OCI-LY3 (cell line): ENCODE data around the gene PDE12.

Source experiments
- H2AFZ ChIP-seq: fragments of 200-600, 300-600 bp; shearing (Covaris generic); 2 replicates; pipeline ENCODE4 v1.6.0; 2014; ENCODE audit warnings: antibody characterized with exemption, low read depth, low read length
- H3K27ac ChIP-seq: fragments of 200-600, 300-600 bp; sonication (generic); 2 replicates; pipeline ENCODE4 v1.5.1; 2014; ENCODE audit warnings: mild to moderate bottlenecking, low read length, moderate library complexity, mixed read lengths
- H3K27me3 ChIP-seq: fragments of 200-600, 300-600 bp; sonication (generic); 2 replicates; pipeline ENCODE4 v1.6.1; 2014; ENCODE audit warnings: low read depth, low read length, mixed read lengths
- H3K36me3 ChIP-seq: fragments of 200-600, 300-600 bp; sonication (generic); replicated peaks from 2 replicates; pipeline ENCODE3; 2014; ENCODE audit warnings: low read depth, low read length, mixed read lengths
- H3K4me1 ChIP-seq: fragments of 300-600, 200-600 bp; sonication (generic); 2 replicates; pipeline ENCODE4 v1.6.1; 2014; ENCODE audit warnings: low read length, mixed read lengths
- H3K4me2 ChIP-seq: fragments of 200-600, 300-600 bp; sonication (generic); 2 replicates; pipeline ENCODE4 v1.6.1; 2014; ENCODE audit warnings: low read length, mixed read lengths
- H3K4me3 ChIP-seq: fragments of 300-600, 200-600 bp; sonication (generic); 2 replicates; pipeline ENCODE4 v1.5.1; 2014; ENCODE audit warnings: antibody characterized with exemption, mild to moderate bottlenecking, low read length, moderate library complexity
- H3K79me2 ChIP-seq: fragments of 300-600, 200-600 bp; shearing (Covaris generic); 2 replicates; pipeline ENCODE4 v1.6.1; 2014; ENCODE audit warnings: mild to moderate bottlenecking, low read length, mixed read lengths
- H3K9ac ChIP-seq: fragments of 300-600, 200-600 bp; shearing (Covaris generic); 2 replicates; pipeline ENCODE4 v1.6.0; 2014; ENCODE audit warnings: mild to moderate bottlenecking, low read length, moderate library complexity
- H3K9me3 ChIP-seq: fragments of 200-600, 300-600 bp; shearing (Covaris generic); 2 replicates; pipeline ENCODE4 v1.6.1; 2014; ENCODE audit warnings: low read length, mixed read lengths; ENCODE audit not compliant: insufficient read depth
- H4K20me1 ChIP-seq: fragments of 200-600, 300-600 bp; sonication (generic); 2 replicates; pipeline ENCODE4 v1.6.1; 2016; ENCODE audit warnings: low read length, mixed read lengths; ENCODE audit not compliant: insufficient read depth
- EZH2phosphoT487 ChIP-seq: fragments of 200-600 bp; shearing (Covaris generic); IDR thresholded peaks from 2 replicates; pipeline ENCODE4 v1.6.1; 2018; ENCODE audit warnings: antibody characterized with exemption, mixed run types, low read depth
- TF ChIP-seq, protein P1 (sequence below): fragments of 200-600, 300-600 bp; sonication (generic); IDR thresholded peaks from 2 replicates; pipeline ENCODE4 v1.5.1; 2014; ENCODE audit warnings: antibody characterized with exemption, low read length, low read depth

PDE12 gene

GRCh38 chr3:57555738-57556458 lies at the start of gene PDE12:
TSS of gene PDE12 (plus strand) at chr3:57556274. CDS start at chr3:57556380, 106 bp downstream.
- TF ChIP-seq EZH2phosphoT487 = no peak
- TF ChIP-seq, protein P1, sequence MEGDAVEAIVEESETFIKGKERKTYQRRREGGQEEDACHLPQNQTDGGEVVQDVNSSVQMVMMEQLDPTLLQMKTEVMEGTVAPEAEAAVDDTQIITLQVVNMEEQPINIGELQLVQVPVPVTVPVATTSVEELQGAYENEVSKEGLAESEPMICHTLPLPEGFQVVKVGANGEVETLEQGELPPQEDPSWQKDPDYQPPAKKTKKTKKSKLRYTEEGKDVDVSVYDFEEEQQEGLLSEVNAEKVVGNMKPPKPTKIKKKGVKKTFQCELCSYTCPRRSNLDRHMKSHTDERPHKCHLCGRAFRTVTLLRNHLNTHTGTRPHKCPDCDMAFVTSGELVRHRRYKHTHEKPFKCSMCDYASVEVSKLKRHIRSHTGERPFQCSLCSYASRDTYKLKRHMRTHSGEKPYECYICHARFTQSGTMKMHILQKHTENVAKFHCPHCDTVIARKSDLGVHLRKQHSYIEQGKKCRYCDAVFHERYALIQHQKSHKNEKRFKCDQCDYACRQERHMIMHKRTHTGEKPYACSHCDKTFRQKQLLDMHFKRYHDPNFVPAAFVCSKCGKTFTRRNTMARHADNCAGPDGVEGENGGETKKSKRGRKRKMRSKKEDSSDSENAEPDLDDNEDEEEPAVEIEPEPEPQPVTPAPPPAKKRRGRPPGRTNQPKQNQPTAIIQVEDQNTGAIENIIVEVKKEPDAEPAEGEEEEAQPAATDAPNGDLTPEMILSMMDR = no peak
- Histone ChIP-seq H4K20me1 (0 out of 2 replicates have a peak, but pooled peaks cover 9% of the 10 kb centered on the region), H3K27ac (peak within 1 kb of the TSS; percentile 80), H2AFZ (peak within 1 kb of the TSS; percentile 98), H3K36me3 (peaks cover 26% of the 10 kb centered on the region), H3K4me1 (peaks cover 18% of the 10 kb centered on the region), H3K4me2 (peak within 1 kb of the TSS; percentile 88), H3K9me3 (no peaks in the 10 kb centered on the region), H3K9ac (peak within 1 kb of the TSS; percentile 75), H3K4me3 (peak within 1 kb of the TSS; percentile 82), H3K27me3 (no peaks in the 10 kb centered on the region), H3K79me2 (peaks cover 55% of the 10 kb centered on the region)

DNA sequence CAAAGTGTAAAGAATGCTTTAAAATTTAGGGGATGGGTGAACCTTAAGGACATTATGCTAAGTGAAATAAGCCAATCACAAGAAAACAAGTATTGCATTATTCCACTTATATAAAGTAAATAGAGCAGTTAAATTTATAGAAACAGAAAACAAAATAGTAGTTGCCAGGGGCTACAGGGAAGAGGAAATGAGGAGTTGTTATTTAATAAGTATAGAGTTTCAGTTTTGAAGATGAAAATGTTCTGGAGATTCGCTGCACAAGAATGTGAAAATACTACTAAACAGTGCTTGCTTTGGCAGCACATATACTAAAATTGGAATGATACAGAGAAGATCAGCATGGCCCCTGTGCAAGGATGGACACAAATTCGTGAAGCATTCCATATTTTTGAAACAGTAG lies 43.9 kb upstream of the PDE12 start:
- Histone ChIP-seq H3K36me3 (no peaks in the 10 kb centered on the region), H3K4me2 (0 out of 2 replicates have a peak overlapping the region, but pooled peaks have one; percentile 15), H3K9ac (no peak overlapping the region), H4K20me1 (no peaks in the 10 kb centered on the region), H3K4me1 (no peaks in the 10 kb centered on the region), H3K79me2 (no peaks in the 10 kb centered on the region), H3K4me3 (no peak overlapping the region), H3K27ac (no peak overlapping the region), H3K9me3 (no peaks in the 10 kb centered on the region), H3K27me3 (no peaks in the 10 kb centered on the region), H2AFZ (no peak overlapping the region)
- TF ChIP-seq EZH2phosphoT487 = no peak
- TF ChIP-seq, protein P1 = no peak

GRCh38 chr3:57518276-57518915 lies 37.7 kb upstream of the PDE12 start:
- H4K20me1 ChIP-seq = no peaks in the 10 kb centered on the region
- no peak overlapping the region for H3K4me2 ChIP-seq
- H2AFZ ChIP-seq = no peak overlapping the region
- no peaks in the 10 kb centered on the region for H3K4me1 ChIP-seq
- H3K4me3 ChIP-seq = no peak overlapping the region
- TF ChIP-seq EZH2phosphoT487 = no peak
- TF ChIP-seq, protein P1 = no peak
- no peaks in the 10 kb centered on the region for H3K27me3 ChIP-seq
- H3K27ac ChIP-seq = no peak overlapping the region
- H3K36me3 ChIP-seq = no peaks in the 10 kb centered on the region
- no peaks in the 10 kb centered on the region for H3K9me3 ChIP-seq
- no peaks in the 10 kb centered on the region for H3K79me2 ChIP-seq
- H3K9ac ChIP-seq = no peak overlapping the region

DNA sequence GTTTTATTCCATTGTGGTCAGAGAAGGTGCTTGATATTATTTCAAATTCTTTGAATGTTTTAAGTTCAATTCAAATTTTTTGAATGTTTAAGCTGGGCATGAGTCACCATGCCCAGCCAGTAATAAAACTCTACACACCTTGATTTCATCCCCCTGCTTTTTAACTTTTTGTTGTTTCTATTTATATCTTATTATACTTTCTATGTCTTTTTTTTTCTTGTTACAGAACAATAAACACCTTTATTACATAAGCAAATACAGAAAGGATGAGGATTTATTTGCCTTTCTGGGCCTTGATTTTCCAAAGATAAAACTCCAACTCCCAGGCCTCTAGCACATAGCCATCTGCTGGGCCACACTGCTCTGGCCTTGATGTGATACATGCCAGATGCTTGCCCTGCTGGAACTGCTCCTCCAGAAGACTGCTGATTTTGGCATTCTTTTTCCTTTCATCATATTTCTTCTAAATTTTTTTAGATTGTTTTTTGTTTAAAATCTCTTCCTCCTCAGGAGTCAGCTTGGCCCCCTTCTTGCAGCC lies 25.9 kb upstream of the PDE12 start:
- Histone ChIP-seq H4K20me1 (no peaks in the 10 kb centered on the region), H2AFZ (no peak overlapping the region), H3K79me2 (no peaks in the 10 kb centered on the region), H3K27ac (no peak overlapping the region), H3K36me3 (no peaks in the 10 kb centered on the region), H3K9me3 (no peaks in the 10 kb centered on the region), H3K9ac (no peak overlapping the region), H3K4me2 (no peak overlapping the region), H3K27me3 (no peaks in the 10 kb centered on the region), H3K4me3 (no peak overlapping the region), H3K4me1 (no peaks in the 10 kb centered on the region)
- TF ChIP-seq EZH2phosphoT487 = no peak
- TF ChIP-seq, protein P1 = no peak
